ENCODE results near the gene SAA2.

Gene SAA2

GRCh38 chr11:18229501-18229900 lies 19.0 kb downstream of the SAA2 start:
- DNase-seq (ENCODE audit: extremely low read depth, low read depth), result no peak
- no peak for TF ChIP-seq CTCF (IDR thresholded peaks at IDR 0.05; ENCODE audit: low read depth, low read length)

GRCh38 chr11:18225913-18226312 lies 22.6 kb downstream of the SAA2 start:
- TF ChIP-seq CTCF (IDR thresholded peaks at IDR 0.05; ENCODE audit: low read depth, low read length), result no peak
- no peak for DNase-seq (ENCODE audit: extremely low read depth, low read depth)

GRCh38 chr11:18223591-18224387 lies 24.7 kb downstream of the SAA2 start:
- no peak for TF ChIP-seq CTCF (IDR thresholded peaks at IDR 0.05; ENCODE audit: low read depth, low read length)
- no peak for DNase-seq (ENCODE audit: extremely low read depth, low read depth)

- no peak for DNase-seq (ENCODE audit: extremely low read depth, low read depth)
- no peak for TF ChIP-seq CTCF (IDR thresholded peaks at IDR 0.05; ENCODE audit: low read depth, low read length)
These were observed 25.6 kb downstream of the SAA2 start for GRCh38 chr11:18222814-18223421.

- DNase-seq (ENCODE audit: extremely low read depth, low read depth), result no peak
- TF ChIP-seq CTCF (IDR thresholded peaks at IDR 0.05; ENCODE audit: low read depth, low read length), result no peak
These were observed 27.1 kb downstream of the SAA2 start for GRCh38 chr11:18221274-18221876.

GRCh38 chr11:18209058-18209457 lies 39.4 kb downstream of the SAA2 start:
- no peak for TF ChIP-seq CTCF (IDR thresholded peaks at IDR 0.05; ENCODE audit: low read depth, low read length)
- DNase-seq (ENCODE audit: extremely low read depth, low read depth), result no peak

GRCh38 chr11:18204771-18205170 lies 43.7 kb downstream of the SAA2 start:
- no peak for TF ChIP-seq CTCF (IDR thresholded peaks at IDR 0.05; ENCODE audit: low read depth, low read length)
- DNase-seq (ENCODE audit: extremely low read depth, low read depth), result no peak

Measured in AG09319 (cell line).